ENCODE measurements around the gene PCSK5. TPM values are rescaled to one million over a fixed set of nuclear protein-coding genes. Genes with fewer than 3 reads are reported as not detected.

Gene PCSK5
- polyA plus RNA-seq, 1 donor (not counting 4 experiments of a cell fraction or from before 2014, with no cell fraction given): 1.9 TPM

GRCh38 chr9:76115982-76116646, 225.6 kb downstream of the PCSK5 start:
- TF ChIP-seq EZH2 (IDR thresholded peaks at IDR 0.05; ENCODE audit: low read length) (no peak), CTCF (optimal IDR thresholded peaks at IDR 0.05 in 1 of 3, IDR thresholded peaks at IDR 0.05 in 1 of 3, conservative IDR thresholded peaks at IDR 0.05 in 1 of 3; ENCODE audit: extremely low read depth in 1 of 3, insufficient read depth in 2 of 3, low read length in 3 of 3) (no peak)
- Histone ChIP-seq H3K9ac (ENCODE audit: control insufficient read depth, extremely low read depth, insufficient read depth, low read length) (no peak overlapping the region), H3K36me3 (ENCODE audit: control insufficient read depth in 2 of 2, extremely low read depth in 1 of 2, insufficient read depth in 2 of 2, low read length in 2 of 2) (no peaks in the 10 kb centered on the region), H3K4me3 (ENCODE audit: control insufficient read depth in 2 of 3, extremely low read depth in 1 of 3, insufficient read depth in 2 of 3, low read depth in 1 of 3, low read length in 3 of 3) (no peak overlapping the region), H3K9me1 (ENCODE audit: control insufficient read depth, extremely low read depth, insufficient read depth, low read length) (no peaks in the 10 kb centered on the region), H3K4me2 (ENCODE audit: control insufficient read depth, extremely low read depth, insufficient read depth, low read depth, low read length) (peak overlapping the region; percentile 39), H4K20me1 (ENCODE audit: control insufficient read depth, extremely low read depth, insufficient read depth, low read length) (no peaks in the 10 kb centered on the region), H3K4me1 (ENCODE audit: control insufficient read depth, extremely low read depth, insufficient read depth, low read length) (peaks cover 17% of the 10 kb centered on the region), H3K79me2 (ENCODE audit: control insufficient read depth, insufficient read depth, low read length) (no peaks in the 10 kb centered on the region), H2AFZ (ENCODE audit: control insufficient read depth, low read length) (no peak overlapping the region), H3K9me3 (ENCODE audit: control insufficient read depth, low read depth, low read length) (no peaks in the 10 kb centered on the region), H3K27ac (ENCODE audit: control insufficient read depth, insufficient read depth, low read length) (no peak overlapping the region), H3K27me3 (ENCODE audit: control insufficient read depth, extremely low read depth, insufficient read depth, low read length) (no peaks in the 10 kb centered on the region)
- dilution Hi-C loops (cut with MboI; ENCODE audit: extremely low pct_ligation_motif_present, low sequenced_read_pairs): no loop called here
- DNase-seq (ENCODE audit: low read depth, low spot score) (no peak), FAIRE-seq (no peak)

- no peak overlapping the region for H2AFZ ChIP-seq (ENCODE audit: control insufficient read depth, low read length)
- H3K9me1 ChIP-seq (ENCODE audit: control insufficient read depth, extremely low read depth, insufficient read depth, low read length): no peaks in the 10 kb centered on the region
- peaks cover 17% of the 10 kb centered on the region for H3K4me1 ChIP-seq (ENCODE audit: control insufficient read depth, extremely low read depth, insufficient read depth, low read length)
- H3K9me3 ChIP-seq (ENCODE audit: control insufficient read depth, low read depth, low read length): no peaks in the 10 kb centered on the region
- no peaks in the 10 kb centered on the region for H3K36me3 ChIP-seq (ENCODE audit: control insufficient read depth in 2 of 2, extremely low read depth in 1 of 2, insufficient read depth in 2 of 2, low read length in 2 of 2)
- dilution Hi-C loops (cut with MboI; ENCODE audit: extremely low pct_ligation_motif_present, low sequenced_read_pairs): no loop called here
- H3K4me3 ChIP-seq (ENCODE audit: control insufficient read depth in 2 of 3, extremely low read depth in 1 of 3, insufficient read depth in 2 of 3, low read depth in 1 of 3, low read length in 3 of 3): no peak overlapping the region
- no peak overlapping the region for H3K27ac ChIP-seq (ENCODE audit: control insufficient read depth, insufficient read depth, low read length)
- no peaks in the 10 kb centered on the region for H3K79me2 ChIP-seq (ENCODE audit: control insufficient read depth, insufficient read depth, low read length)
- no peaks in the 10 kb centered on the region for H4K20me1 ChIP-seq (ENCODE audit: control insufficient read depth, extremely low read depth, insufficient read depth, low read length)
- no peak for TF ChIP-seq CTCF (optimal IDR thresholded peaks at IDR 0.05 in 1 of 3, IDR thresholded peaks at IDR 0.05 in 1 of 3, conservative IDR thresholded peaks at IDR 0.05 in 1 of 3; ENCODE audit: extremely low read depth in 1 of 3, insufficient read depth in 2 of 3, low read length in 3 of 3)
- no peak for TF ChIP-seq EZH2 (IDR thresholded peaks at IDR 0.05; ENCODE audit: low read length)
- DNase-seq (ENCODE audit: low read depth, low spot score) (no peak), FAIRE-seq (peak; percentile 84)
- H3K4me2 ChIP-seq (ENCODE audit: control insufficient read depth, extremely low read depth, insufficient read depth, low read depth, low read length): peak overlapping the region; percentile 39
- no peaks in the 10 kb centered on the region for H3K27me3 ChIP-seq (ENCODE audit: control insufficient read depth, extremely low read depth, insufficient read depth, low read length)
- no peak overlapping the region for H3K9ac ChIP-seq (ENCODE audit: control insufficient read depth, extremely low read depth, insufficient read depth, low read length)
These were observed 226.4 kb downstream of the PCSK5 start for GRCh38 chr9:76116913-76117312.
